ENCODE results near the gene PRRC2A.
A peak's percentile ranks its signal among the peaks of the same experiment; 100 is the strongest.

PRRC2A gene

GRCh38 chr6:31676904-31677303 lies 56.4 kb downstream of the PRRC2A start:
- TF ChIP-seq CTCF (IDR thresholded peaks at IDR 0.05), result no peak
- Histone ChIP-seq H3K36me3 (peaks cover 27% of the 10 kb centered on the region), H3K4me3 (ENCODE audit: low read depth in 1 of 2, low read length in 1 of 2) (no peak overlapping the region), H3K4me1 (ENCODE audit: control insufficient read depth in 1 of 2, insufficient read depth in 1 of 2, low read depth in 1 of 2, low read length in 1 of 2) (peaks cover 13 to 16% of the 10 kb centered on the region in 2 experiments), H3K27me3 (peaks cover 7% of the 10 kb centered on the region), H3K9me3 (no peaks in the 10 kb centered on the region), H3K27ac (no peak overlapping the region)

- Histone ChIP-seq H3K27me3 (peaks cover 15% of the 10 kb centered on the region), H3K9me3 (no peaks in the 10 kb centered on the region), H3K27ac (no peak overlapping the region), H3K36me3 (peaks cover 19% of the 10 kb centered on the region), H3K4me3 (ENCODE audit: low read depth in 1 of 2, low read length in 1 of 2) (no peak overlapping the region), H3K4me1 (ENCODE audit: control insufficient read depth in 1 of 2, insufficient read depth in 1 of 2, low read depth in 1 of 2, low read length in 1 of 2) (peaks cover 16% of the 10 kb centered on the region in 2 experiments)
- TF ChIP-seq CTCF (IDR thresholded peaks at IDR 0.05), result no peak
Measured at GRCh38 chr6:31677955-31678354, 57.4 kb downstream of the PRRC2A start.

GRCh38 chr6:31680226-31681134 lies 60.0 kb downstream of the PRRC2A start, which contains the start of gene LY6G5C:
Gene LY6G5C (minus strand): TSS chr6:31681067. CDS start chr6:31680373, 694 bp downstream.
- Histone ChIP-seq H3K9me3 (no peaks in the 10 kb centered on the region), H3K36me3 (peaks cover 27% of the 10 kb centered on the region), H3K27ac (peak within 1 kb of the TSS; percentile 40), H3K27me3 (peaks cover 19% of the 10 kb centered on the region), H3K4me3 (ENCODE audit: low read depth in 1 of 2, low read length in 1 of 2) (peak within 1 kb of the TSS; percentile 65 to 72), H3K4me1 (ENCODE audit: control insufficient read depth in 1 of 2, insufficient read depth in 1 of 2, low read depth in 1 of 2, low read length in 1 of 2) (peaks cover 16 to 20% of the 10 kb centered on the region in 2 experiments)
- peak; percentile 79 for TF ChIP-seq CTCF (IDR thresholded peaks at IDR 0.05)

GRCh38 chr6:31681135-31681671 lies 60.7 kb downstream of the PRRC2A start:
- TF ChIP-seq CTCF (IDR thresholded peaks at IDR 0.05), result no peak
- Histone ChIP-seq H3K4me1 (ENCODE audit: control insufficient read depth in 1 of 2, insufficient read depth in 1 of 2, low read depth in 1 of 2, low read length in 1 of 2) (peaks cover 16 to 20% of the 10 kb centered on the region in 2 experiments), H3K36me3 (peaks cover 32% of the 10 kb centered on the region), H3K27ac (peak overlapping the region; percentile 40), H3K4me3 (ENCODE audit: low read depth in 1 of 2, low read length in 1 of 2) (peak overlapping the region; percentile 65 to 72), H3K9me3 (no peaks in the 10 kb centered on the region), H3K27me3 (peaks cover 19% of the 10 kb centered on the region)

GRCh38 chr6:31683591-31683990 lies 63.1 kb downstream of the PRRC2A start:
- Histone ChIP-seq H3K36me3 (peaks cover 56% of the 10 kb centered on the region), H3K27ac (peak overlapping the region; percentile 25), H3K27me3 (peaks cover 19% of the 10 kb centered on the region), H3K9me3 (no peaks in the 10 kb centered on the region), H3K4me3 (ENCODE audit: low read depth in 1 of 2, low read length in 1 of 2) (no peak overlapping the region), H3K4me1 (ENCODE audit: control insufficient read depth in 1 of 2, insufficient read depth in 1 of 2, low read depth in 1 of 2, low read length in 1 of 2) (peaks cover 16 to 20% of the 10 kb centered on the region in 2 experiments)
- TF ChIP-seq CTCF (IDR thresholded peaks at IDR 0.05), result no peak
